HS-27A (cell line): ENCODE data around the gene EGFL8.
"Not testable (repeated sequence)": the region's sequence is repeated elsewhere in the genome, so short reads cannot be mapped to it uniquely, and the experiment has no call there.

Source experiments
- DNase-seq: peaks from one replicate; pipeline ENCODE4 v3.0.0-alpha.2; 2012; ENCODE audit warnings: low read depth, missing footprints

Gene EGFL8

DNA sequence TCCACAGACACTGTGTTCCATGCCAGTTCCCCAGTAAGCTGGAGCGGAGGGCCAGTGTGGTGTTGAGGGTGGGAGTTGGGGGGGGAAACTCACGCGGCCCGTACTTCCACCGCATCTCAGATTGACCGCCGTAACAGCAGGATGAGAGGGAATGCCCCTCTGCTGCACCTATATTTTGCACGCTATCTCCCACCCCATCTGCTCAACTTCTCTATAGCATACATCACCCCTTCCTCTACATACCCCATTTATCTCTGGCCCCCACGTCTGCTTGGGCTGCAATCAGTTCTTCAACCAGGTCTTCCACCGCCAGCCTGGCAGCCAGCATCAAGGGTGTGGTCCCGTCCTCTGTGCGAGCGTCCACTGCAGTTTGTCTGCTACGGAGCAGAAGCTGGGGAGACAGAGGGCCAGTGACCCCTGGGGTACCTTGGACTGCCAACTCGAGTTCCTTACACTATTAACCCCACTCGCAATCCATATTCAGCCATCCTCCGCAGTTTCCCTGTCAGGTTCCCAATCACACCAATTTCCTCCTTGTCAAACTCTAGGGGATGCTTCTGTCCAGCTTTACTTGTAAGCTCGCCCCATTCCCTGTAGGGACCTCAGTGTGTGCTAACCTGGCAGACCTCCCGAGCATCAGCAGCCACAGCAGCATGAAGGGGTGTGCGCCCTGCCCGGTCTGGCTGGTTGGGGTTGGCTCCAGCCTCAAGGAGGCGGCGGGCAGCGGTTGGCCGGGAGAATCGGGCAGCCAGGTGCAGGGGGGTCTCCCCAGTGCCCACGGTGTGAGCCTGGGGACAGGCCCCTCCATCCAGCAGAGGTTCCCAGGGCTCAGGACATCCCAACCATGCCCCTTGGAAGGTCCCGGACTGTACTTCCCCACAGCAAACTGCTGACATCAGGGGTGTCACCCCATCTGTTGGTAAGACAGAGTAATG, 32.6 kb downstream of the EGFL8 start:
- no peak for DNase-seq

- DNase-seq = no peak
Observed at GRCh38 chr6:32198345-32198696, 33.9 kb downstream of the EGFL8 start.

DNA sequence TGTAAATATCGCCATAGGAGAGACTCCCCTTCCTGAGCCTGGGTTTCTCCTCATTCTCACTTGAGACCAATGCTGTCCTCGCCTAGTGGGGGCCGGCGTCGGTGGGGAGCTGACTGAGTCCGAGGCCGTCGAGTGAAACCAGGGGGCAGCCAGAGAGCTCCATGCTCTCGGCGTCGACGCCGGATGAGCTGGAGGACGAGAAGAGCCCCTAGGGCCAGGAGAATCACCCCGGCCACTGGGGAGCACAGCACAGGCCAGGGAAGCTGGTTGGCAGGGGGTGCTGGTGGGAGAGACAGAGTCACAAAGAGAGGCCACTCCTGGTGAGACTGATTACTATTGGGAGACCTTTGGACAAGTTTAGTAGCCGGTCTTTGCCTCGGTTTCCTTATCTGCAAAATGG, 34.5 kb downstream of the EGFL8 start:
- DNase-seq = no peak

DNA sequence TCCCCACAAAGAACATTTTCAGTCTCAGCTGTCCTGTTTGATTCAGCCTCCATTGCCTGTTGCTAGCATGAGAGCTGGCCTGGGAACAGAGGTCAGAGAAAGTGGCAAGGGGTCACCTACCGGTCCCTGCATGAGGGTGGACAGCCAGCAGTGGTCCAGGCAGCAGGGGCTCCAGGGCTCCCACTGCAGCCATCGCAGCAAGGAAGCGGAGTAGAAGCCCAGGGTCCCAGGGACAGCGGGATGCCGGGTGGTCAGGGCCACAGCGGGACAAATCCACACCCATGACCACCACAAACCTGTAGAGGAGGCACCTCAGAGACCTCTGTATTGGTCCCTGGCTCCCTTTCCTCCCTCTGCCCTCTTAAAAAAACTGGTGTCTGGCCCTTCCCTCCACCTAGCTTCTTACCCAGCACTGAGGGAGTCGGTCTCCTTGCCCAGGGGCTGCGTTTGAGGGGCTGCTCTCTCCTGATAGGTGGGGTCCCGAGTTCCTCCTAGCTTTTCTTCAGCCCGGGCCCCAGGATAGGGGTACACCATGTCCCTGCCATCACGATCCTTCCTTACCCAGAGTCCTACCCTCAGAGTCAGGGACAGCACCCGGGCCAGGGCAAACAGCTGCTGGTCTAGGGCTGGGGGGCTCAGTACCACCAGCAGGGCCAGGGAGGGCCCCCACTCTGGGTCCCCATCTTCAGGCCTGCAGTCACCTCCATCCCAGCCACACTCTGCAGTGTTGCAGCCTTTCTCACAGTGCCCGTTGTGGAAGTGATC, 36.5 kb downstream of the EGFL8 start:
- DNase-seq = no peak

DNA sequence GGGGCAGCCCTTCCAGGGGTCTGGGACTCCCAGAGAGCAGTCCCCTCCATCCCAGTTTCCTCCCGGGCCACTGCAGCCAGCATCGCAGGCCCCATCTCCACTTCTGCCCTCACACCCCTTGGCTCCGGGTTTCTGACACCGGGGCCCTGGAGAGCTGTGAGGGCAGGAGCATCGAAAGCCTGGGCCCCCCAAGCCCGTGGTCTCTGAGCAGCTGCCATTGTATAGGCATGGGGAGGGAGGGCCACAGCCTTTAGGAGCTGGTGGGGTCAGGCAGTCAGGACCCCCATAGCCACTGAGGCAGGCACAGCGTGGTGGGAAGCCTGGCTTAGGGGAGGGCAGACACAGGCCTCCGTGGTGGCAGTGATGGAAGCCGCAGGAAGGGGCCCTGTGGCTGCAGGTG, 37.8 kb downstream of the EGFL8 start:
- DNase-seq = no peak

DNA sequence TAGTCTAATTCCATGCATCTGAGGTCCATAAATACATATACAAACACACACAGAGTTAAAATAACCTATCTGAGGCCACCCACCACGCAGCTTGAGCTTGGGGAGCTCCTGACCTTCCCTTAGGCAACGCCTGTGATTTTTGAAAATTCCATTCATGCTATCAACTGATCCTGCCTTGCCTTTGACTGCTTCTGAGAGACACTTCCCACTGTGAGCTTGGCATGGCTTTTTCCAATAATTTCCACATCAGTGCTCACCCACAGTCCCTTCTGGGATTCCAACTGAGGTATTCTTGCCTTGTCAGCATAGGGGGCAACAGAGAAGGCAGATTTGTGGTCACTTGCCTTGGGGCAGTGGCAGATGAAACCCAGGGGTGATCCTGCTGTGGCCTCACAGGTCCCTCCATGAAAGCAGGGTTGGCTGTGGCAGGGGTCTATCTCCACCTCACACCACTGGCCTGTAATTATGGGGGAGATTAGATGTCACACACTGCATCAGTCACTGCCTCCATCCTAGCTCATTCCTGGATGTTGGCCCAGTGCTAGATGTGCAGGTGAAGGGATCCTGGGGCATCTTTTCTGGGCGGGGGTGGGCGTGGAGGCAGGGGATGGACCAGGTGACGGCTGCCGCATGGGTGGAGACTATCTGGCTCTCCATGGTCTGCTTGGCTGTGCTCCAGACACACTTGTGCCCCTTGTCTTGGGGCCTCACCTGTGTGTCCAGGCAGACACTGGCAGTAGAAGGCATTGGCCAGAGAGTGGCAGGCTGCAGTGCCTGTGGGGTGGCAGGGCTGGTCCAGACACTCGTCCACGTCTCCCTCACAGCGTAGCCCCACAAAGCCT, 39.3 kb downstream of the EGFL8 start:
- no peak for DNase-seq

DNA sequence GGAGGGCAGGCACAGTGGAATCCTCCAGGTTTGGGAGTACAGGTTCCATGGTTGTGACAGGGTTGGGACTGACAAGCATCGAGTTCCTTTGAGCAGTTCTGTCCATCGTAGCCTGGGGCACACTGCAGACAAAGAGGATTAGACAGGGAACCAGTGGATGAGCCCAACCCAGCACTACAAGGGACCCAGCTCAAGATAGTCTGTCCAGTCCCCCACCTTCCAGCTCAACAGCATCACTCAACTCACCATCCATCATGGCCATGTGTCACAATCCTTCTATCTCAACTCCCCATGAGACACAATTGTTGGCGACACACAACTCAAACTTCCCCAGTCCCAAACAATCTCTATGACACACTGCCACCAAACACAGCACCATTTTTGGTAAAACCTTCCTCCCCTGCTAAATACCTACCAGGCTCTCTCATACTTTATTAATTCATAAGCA, 39.9 kb downstream of the EGFL8 start:
- DNase-seq = no peak

- no peak for DNase-seq
Observed at GRCh38 chr6:32208996-32209395, 44.6 kb downstream of the EGFL8 start.

- no peak for DNase-seq
Observed at GRCh38 chr6:32210191-32210601, 45.8 kb downstream of the EGFL8 start.

DNA sequence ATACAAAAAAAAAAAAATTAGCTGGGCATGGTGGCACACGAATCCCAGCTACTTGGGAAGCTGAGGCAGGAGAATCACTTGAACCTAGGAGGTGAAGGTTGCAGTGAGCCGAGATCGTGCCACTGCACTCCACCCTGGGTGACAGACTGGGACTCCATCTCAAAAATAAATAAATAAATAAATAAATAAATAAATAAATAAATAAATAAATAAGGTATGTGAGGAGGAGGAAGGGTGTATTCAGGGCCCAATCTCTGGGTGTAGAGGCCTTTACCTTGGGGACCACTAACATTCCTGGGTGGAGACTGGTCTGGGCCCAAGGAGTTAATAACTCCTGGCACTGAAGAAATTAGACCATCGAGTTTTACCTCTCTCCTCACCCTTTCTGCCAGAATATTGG, 47.0 kb downstream of the EGFL8 start:
- DNase-seq = not testable (repeated sequence)

DNA sequence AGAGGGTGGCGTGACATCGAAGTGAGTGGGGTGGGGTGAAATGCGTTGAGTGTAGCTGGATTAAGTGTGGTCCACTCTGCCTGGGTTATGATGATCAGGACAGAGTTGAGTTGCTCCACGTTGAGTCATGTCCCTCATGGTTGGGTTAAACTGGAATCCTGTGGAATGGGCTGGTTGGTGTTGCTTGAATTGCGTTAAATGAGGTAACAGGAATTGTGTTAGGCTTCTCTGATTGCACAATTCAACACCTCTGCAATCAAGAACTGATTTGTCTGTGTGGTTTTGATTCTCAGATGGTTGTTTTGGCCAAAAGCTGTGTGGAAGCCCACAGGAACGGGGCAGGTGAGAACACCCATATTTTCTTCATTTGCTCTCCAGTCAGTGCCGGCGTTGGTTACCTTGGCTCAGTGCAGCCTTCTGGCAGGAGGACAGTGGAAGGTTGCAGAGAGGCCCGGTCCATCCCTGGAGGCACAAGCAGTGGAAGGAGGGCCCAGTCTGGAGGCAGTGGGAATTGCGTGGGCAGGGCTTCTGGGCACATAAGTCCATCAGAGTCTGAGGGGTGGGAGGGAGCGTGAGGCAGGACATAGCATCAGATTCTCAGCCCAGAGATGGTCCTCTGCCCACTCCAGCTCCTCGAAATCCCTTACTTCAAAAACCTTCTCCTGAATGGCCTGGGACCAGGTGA, 47.8 kb downstream of the EGFL8 start:
- DNase-seq = no peak

DNA sequence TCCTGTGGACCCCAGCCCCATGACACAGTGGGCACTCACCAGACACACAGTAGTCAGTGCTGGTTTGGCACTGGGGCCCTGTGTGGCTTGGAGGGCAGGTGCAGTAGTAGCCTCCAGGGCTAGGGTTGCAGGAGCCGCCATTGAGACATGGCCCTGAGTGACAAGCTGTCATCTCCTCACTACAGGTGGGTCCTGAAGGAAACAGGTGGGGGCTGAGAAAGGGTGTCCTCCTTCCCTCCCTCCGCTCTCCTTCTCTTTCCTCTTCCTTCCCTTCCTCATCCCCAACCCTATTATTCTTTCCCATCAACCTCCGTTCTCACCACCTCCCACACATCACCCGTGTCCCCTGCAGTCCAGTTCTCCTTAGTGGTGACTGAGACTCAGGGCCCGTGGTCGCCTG, 49.3 kb downstream of the EGFL8 start:
- DNase-seq = no peak

DNA sequence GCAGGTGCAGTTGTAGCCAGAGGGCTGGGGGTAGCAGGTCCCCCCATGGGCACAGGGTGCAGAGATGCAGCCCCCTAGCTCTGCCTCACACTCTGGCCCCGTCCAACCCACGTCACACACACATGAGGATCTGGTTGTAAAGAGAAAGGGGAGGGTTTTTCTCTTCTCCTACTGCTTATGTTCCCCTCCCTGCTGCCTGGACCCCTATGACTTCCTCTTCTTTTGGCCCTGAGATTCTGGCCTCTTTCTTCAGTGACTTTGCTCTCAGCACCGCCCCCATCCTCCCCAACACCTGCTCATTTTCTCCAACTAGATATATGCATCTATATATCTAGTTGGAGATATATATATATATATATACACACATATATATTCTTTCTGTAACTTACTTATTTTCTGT, 49.7 kb downstream of the EGFL8 start:
- no peak for DNase-seq

- no peak for DNase-seq
Observed at GRCh38 chr6:32215617-32216016, 51.2 kb downstream of the EGFL8 start.

DNA sequence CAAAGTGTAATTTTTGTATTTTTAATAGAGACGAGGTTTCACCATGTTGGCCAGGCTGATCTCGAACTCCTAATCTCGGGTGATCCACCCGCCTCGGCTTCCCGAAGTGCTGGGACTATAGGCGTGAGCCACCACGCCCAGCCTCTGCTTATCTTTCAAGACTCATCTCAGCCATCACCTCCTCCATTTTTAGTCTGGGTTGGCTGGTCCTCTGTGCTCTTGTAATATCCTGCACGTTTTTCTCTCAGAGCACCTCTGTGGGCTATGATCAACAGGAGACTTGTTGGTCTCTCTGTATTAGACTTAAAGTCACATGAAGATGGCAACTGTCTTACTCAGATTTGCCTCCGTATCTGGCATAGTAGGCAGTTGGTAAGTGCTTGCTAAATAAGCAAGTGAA, 51.9 kb downstream of the EGFL8 start:
- no peak for DNase-seq

GRCh38 chr6:32216998-32217397, 52.6 kb downstream of the EGFL8 start:
- no peak for DNase-seq
